Measurements from ENCODE around the gene TIMMDC1. TPM values are rescaled to one million over a fixed set of nuclear protein-coding genes. Genes with fewer than 3 reads are reported as not detected.
"Not testable (repeated sequence)": the region's sequence is repeated elsewhere in the genome, so short reads cannot be mapped to it uniquely, and the experiment has no call there.

TIMMDC1 gene
- total and polyA plus RNA-seq, 2 donors from 2014 or later = 114 to 169 TPM

DNA sequence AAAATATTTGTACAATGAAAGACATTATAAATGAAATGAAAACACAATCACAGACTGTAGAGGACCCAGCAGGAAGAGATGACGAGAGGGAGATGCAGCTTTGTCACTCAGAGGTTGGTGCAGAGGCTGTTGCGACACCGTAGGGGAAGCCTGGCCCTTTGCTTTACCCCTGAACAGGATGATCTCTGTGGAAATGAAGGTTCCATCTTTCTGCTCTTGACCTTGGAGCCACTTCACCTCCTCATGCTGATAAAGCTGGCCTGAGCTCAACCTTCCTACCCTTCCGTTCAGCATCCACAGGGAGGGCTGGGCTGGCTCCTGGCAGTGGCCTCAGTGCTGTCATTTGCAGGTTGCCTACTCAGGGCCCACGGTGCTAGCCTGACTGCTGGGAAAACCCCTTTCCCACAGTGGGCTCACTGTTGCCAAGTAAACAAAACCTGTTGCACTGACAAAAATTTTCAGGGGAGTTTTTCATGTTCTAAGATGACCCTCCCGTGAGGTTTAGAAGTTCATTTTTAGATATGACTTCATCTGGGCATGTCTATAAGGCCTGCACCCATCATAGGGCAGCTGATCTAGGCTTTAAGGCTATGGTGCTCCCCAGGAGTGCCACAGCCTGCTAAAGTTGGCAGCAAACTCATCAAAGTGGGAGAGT lies 64.1 kb downstream of the TIMMDC1 start:
- TF ChIP-seq, protein P1, sequence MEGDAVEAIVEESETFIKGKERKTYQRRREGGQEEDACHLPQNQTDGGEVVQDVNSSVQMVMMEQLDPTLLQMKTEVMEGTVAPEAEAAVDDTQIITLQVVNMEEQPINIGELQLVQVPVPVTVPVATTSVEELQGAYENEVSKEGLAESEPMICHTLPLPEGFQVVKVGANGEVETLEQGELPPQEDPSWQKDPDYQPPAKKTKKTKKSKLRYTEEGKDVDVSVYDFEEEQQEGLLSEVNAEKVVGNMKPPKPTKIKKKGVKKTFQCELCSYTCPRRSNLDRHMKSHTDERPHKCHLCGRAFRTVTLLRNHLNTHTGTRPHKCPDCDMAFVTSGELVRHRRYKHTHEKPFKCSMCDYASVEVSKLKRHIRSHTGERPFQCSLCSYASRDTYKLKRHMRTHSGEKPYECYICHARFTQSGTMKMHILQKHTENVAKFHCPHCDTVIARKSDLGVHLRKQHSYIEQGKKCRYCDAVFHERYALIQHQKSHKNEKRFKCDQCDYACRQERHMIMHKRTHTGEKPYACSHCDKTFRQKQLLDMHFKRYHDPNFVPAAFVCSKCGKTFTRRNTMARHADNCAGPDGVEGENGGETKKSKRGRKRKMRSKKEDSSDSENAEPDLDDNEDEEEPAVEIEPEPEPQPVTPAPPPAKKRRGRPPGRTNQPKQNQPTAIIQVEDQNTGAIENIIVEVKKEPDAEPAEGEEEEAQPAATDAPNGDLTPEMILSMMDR (IDR thresholded peaks at IDR 0.05; ENCODE audit: borderline replicate concordance, extremely low read depth, insufficient read depth) = no peak
- Histone ChIP-seq H3K36me3 (ENCODE audit: control insufficient read depth in 2 of 3, insufficient read depth in 3 of 3, low read length in 3 of 3) (no peaks in the 10 kb centered on the region), H3K27ac (ENCODE audit: low read depth in 2 of 2, low read length in 2 of 2) (no peak overlapping the region), H3K4me3 (ENCODE audit: low read length in 3 of 3) (no peak overlapping the region), H3K9ac (ENCODE audit: low read length in 3 of 3) (no peak overlapping the region), H3K9me3 (ENCODE audit: control insufficient read depth in 2 of 3, insufficient read depth in 1 of 3, low read length in 3 of 3) (no peaks in the 10 kb centered on the region), H3K27me3 (ENCODE audit: control insufficient read depth, insufficient read depth, low read length) (no peaks in the 10 kb centered on the region), H3K4me1 (ENCODE audit: control insufficient read depth in 2 of 3, insufficient read depth in 2 of 3, low read depth in 1 of 3, low read length in 3 of 3) (peaks cover 0 to 2% (median 0%) of the 10 kb centered on the region in 3 donors)
- FAIRE-seq (no peak), DNase-seq (no peak)
- intact Hi-C loops (cut with DNase I) = no loop called here

GRCh38 chr3:119563334-119563733 lies 65.0 kb downstream of the TIMMDC1 start:
- H3K4me1 ChIP-seq (ENCODE audit: control insufficient read depth in 2 of 3, insufficient read depth in 2 of 3, low read depth in 1 of 3, low read length in 3 of 3); H3K4me3 ChIP-seq (ENCODE audit: low read length in 3 of 3); DNase-seq; intact Hi-C loops (cut with DNase I); H3K27ac ChIP-seq (ENCODE audit: low read depth in 2 of 2, low read length in 2 of 2); H3K36me3 ChIP-seq (ENCODE audit: control insufficient read depth in 2 of 3, insufficient read depth in 3 of 3, low read length in 3 of 3); FAIRE-seq; H3K27me3 ChIP-seq (ENCODE audit: control insufficient read depth, insufficient read depth, low read length); H3K9me3 ChIP-seq (ENCODE audit: control insufficient read depth in 2 of 3, insufficient read depth in 1 of 3, low read length in 3 of 3); H3K9ac ChIP-seq (ENCODE audit: low read length in 3 of 3): not testable (repeated sequence)

- Histone ChIP-seq H3K9me3 (ENCODE audit: control insufficient read depth in 2 of 3, insufficient read depth in 1 of 3, low read length in 3 of 3) (no peaks in the 10 kb centered on the region), H3K4me1 (ENCODE audit: control insufficient read depth in 2 of 3, insufficient read depth in 2 of 3, low read depth in 1 of 3, low read length in 3 of 3) (no peaks in the 10 kb centered on the region), H3K27ac (ENCODE audit: low read depth in 2 of 2, low read length in 2 of 2) (no peak overlapping the region), H3K36me3 (ENCODE audit: control insufficient read depth in 2 of 3, insufficient read depth in 3 of 3, low read length in 3 of 3) (no peaks in the 10 kb centered on the region), H3K27me3 (ENCODE audit: control insufficient read depth, insufficient read depth, low read length) (no peaks in the 10 kb centered on the region), H3K4me3 (ENCODE audit: low read length in 3 of 3) (no peak overlapping the region), H3K9ac (ENCODE audit: low read length in 3 of 3) (no peak overlapping the region)
- FAIRE-seq (no peak), DNase-seq (no peak)
- intact Hi-C loops (cut with DNase I) = no loop called here
- TF ChIP-seq, protein P1 (IDR thresholded peaks at IDR 0.05; ENCODE audit: borderline replicate concordance, extremely low read depth, insufficient read depth) = no peak
These were observed 70.8 kb downstream of the TIMMDC1 start for GRCh38 chr3:119569156-119569555.

GRCh38 chr3:119570229-119570628 lies 71.9 kb downstream of the TIMMDC1 start:
- FAIRE-seq (no peak), DNase-seq (no peak)
- Histone ChIP-seq H3K27ac (ENCODE audit: low read depth in 2 of 2, low read length in 2 of 2) (no peak overlapping the region), H3K4me1 (ENCODE audit: control insufficient read depth in 2 of 3, insufficient read depth in 2 of 3, low read depth in 1 of 3, low read length in 3 of 3) (no peaks in the 10 kb centered on the region), H3K4me3 (ENCODE audit: low read length in 3 of 3) (no peak overlapping the region), H3K9ac (ENCODE audit: low read length in 3 of 3) (no peak overlapping the region), H3K9me3 (ENCODE audit: control insufficient read depth in 2 of 3, insufficient read depth in 1 of 3, low read length in 3 of 3) (no peaks in the 10 kb centered on the region), H3K27me3 (ENCODE audit: control insufficient read depth, insufficient read depth, low read length) (no peaks in the 10 kb centered on the region), H3K36me3 (ENCODE audit: control insufficient read depth in 2 of 3, insufficient read depth in 3 of 3, low read length in 3 of 3) (no peaks in the 10 kb centered on the region)
- intact Hi-C loops (cut with DNase I) = no loop called here
- TF ChIP-seq, protein P1 (IDR thresholded peaks at IDR 0.05; ENCODE audit: borderline replicate concordance, extremely low read depth, insufficient read depth) = no peak
